HG03060 (cell line): ENCODE measurements around the gene KCNJ13.

Source experiments
- ATAC-seq: cut with Tn5 transposase; IDR thresholded peaks from one replicate; pipeline ENCODE4 v1.9.1; 2021; ENCODE audit warnings: low read depth, moderate number of reproducible peaks; ENCODE audit not compliant: unreplicated experiment

The KCNJ13 gene

GRCh38 chr2:232776435-232776834 lies at the start of gene KCNJ13:
KCNJ13 (minus strand) TSS chr2:232776565; CDS start chr2:232771362, 5,203 bp downstream.
- no peak for ATAC-seq

- ATAC-seq = no peak
Observed at GRCh38 chr2:232817756-232818155, 41.4 kb upstream of the KCNJ13 start.

- ATAC-seq = no peak
Observed at GRCh38 chr2:232816657-232817056, 40.3 kb upstream of the KCNJ13 start.

- ATAC-seq = no peak
Observed at GRCh38 chr2:232815569-232815968, 39.2 kb upstream of the KCNJ13 start.

- ATAC-seq = no peak
Observed at GRCh38 chr2:232810444-232810843, 34.1 kb upstream of the KCNJ13 start.

GRCh38 chr2:232809349-232810124 lies 33.2 kb upstream of the KCNJ13 start:
- ATAC-seq = no peak

GRCh38 chr2:232802091-232802490 lies 25.7 kb upstream of the KCNJ13 start:
- ATAC-seq = no peak

- no peak for ATAC-seq
Observed at GRCh38 chr2:232800166-232800565, 23.8 kb upstream of the KCNJ13 start.

GRCh38 chr2:232798187-232798586 lies 21.8 kb upstream of the KCNJ13 start:
- no peak for ATAC-seq

- no peak for ATAC-seq
Observed at GRCh38 chr2:232795920-232796319, 19.6 kb upstream of the KCNJ13 start.

GRCh38 chr2:232794981-232795380 lies 18.6 kb upstream of the KCNJ13 start:
- ATAC-seq = no peak

- no peak for ATAC-seq
Observed at GRCh38 chr2:232793271-232793670, 16.9 kb upstream of the KCNJ13 start.

- no peak for ATAC-seq
Observed at GRCh38 chr2:232791518-232791917, 15.2 kb upstream of the KCNJ13 start.

- ATAC-seq = no peak
Observed at GRCh38 chr2:232789082-232789481, 12.7 kb upstream of the KCNJ13 start.

GRCh38 chr2:232787806-232788205 lies 11.4 kb upstream of the KCNJ13 start:
- no peak for ATAC-seq

GRCh38 chr2:232783278-232783677 lies 6.9 kb upstream of the KCNJ13 start:
- ATAC-seq = no peak

- ATAC-seq = peak; percentile 90
Observed at GRCh38 chr2:232781765-232782164, 5.4 kb upstream of the KCNJ13 start.

- ATAC-seq = no peak
Observed at GRCh38 chr2:232779934-232780333, 3.6 kb upstream of the KCNJ13 start.

GRCh38 chr2:232779465-232779864 lies 3.1 kb upstream of the KCNJ13 start:
- ATAC-seq = no peak

GRCh38 chr2:232777276-232777675 lies 911 bp upstream of the KCNJ13 start:
- ATAC-seq = no peak

GRCh38 chr2:232773815-232774214 lies 2.5 kb downstream of the KCNJ13 start:
- ATAC-seq = no peak

- ATAC-seq = no peak
Observed at GRCh38 chr2:232772531-232772930, 3.8 kb downstream of the KCNJ13 start.

GRCh38 chr2:232771870-232772269 lies 4.5 kb downstream of the KCNJ13 start:
- no peak for ATAC-seq
